MCF 10A (cell line): ENCODE results near the gene L3MBTL4. TPM values are rescaled to one million over a fixed set of nuclear protein-coding genes. Genes with fewer than 3 reads are reported as not detected.

Experiments
- BruUV-seq: library from RNA; stranded (reverse); fragments of 400-500 nt; replicated peaks from 2 replicates; lab custom pipeline; 2021; lab: Mats Ljungman, UMichigan
- CTCF ChIA-PET: fragments of 300-600 bp; sonication (Branson Sonifier 250); formaldehyde crosslinking; extraction: SDS; loops from one replicate; lab custom pipeline; 2021; ENCODE audit warnings: antibody characterized with exemption, inconsistent platforms; lab: Yijun Ruan, JAX
- POLR2A ChIA-PET: fragments of 300-600, 350-650 bp; sonication (Branson Sonifier 250); formaldehyde crosslinking; extraction: SDS; loops from one replicate; lab custom pipeline; 2020; ENCODE audit warnings: antibody characterized with exemption, inconsistent platforms; lab: Yijun Ruan, JAX
- DNase-seq: peaks from one replicate; pipeline ENCODE4 v3.0.0-alpha.2; 2018; ENCODE audit not compliant: unreplicated experiment
- H3K27ac Mint-ChIP-seq: one replicate; pipeline ENCODE4 v1.8.0; 2022; ENCODE audit warnings: mild to moderate bottlenecking, low read depth, mixed read lengths; ENCODE audit not compliant: unreplicated experiment
- H3K27me3 Mint-ChIP-seq: one replicate; pipeline ENCODE4 v1.8.0; 2022; ENCODE audit warnings: mixed read lengths; ENCODE audit not compliant: insufficient read depth, unreplicated experiment
- H3K36me3 Mint-ChIP-seq: one replicate; pipeline ENCODE4 v1.8.0; 2022; ENCODE audit warnings: mild to moderate bottlenecking, moderate library complexity, mixed read lengths; ENCODE audit not compliant: insufficient read depth, unreplicated experiment
- H3K4me1 Mint-ChIP-seq: one replicate; pipeline ENCODE4 v1.8.0; 2022; ENCODE audit warnings: mixed read lengths; ENCODE audit not compliant: insufficient read depth, unreplicated experiment
- H3K4me3 Mint-ChIP-seq: one replicate; pipeline ENCODE4 v1.8.0; 2022; ENCODE audit warnings: mild to moderate bottlenecking, moderate library complexity, mixed read lengths; ENCODE audit not compliant: unreplicated experiment
- H3K9me3 Mint-ChIP-seq: one replicate; pipeline ENCODE4 v1.8.0; 2022; ENCODE audit warnings: mixed read lengths; ENCODE audit not compliant: unreplicated experiment
- CTCF ChIP-seq: fragments of 200-600 bp; IDR thresholded peaks from one replicate; pipeline ENCODE4 v1.8.0; 2022; ENCODE audit warnings: antibody characterized with exemption, mild to moderate bottlenecking; ENCODE audit not compliant: unreplicated experiment
- intact Hi-C: fragments of 100-400 bp; cut with micrococcal nuclease; formaldehyde crosslinking; loops from 2 replicates; pipeline ENCODE4 v1.14.1; 2022
- total RNA-seq: library from RNA; stranded (reverse); gene quantifications from 2 replicates; pipeline ENCODE4 v1.2.3, GENCODE V29; 2022

L3MBTL4 gene
- total RNA-seq, 1 experiment from 2014 or later: not detected

GRCh38 chr18:6155707-6156106, 259.0 kb downstream of the L3MBTL4 start:
- no peak overlapping the region for H3K27ac Mint-ChIP-seq
- CTCF ChIA-PET: no interaction called here

GRCh38 chr18:6150430-6150829, 264.3 kb downstream of the L3MBTL4 start:
- CTCF ChIA-PET: no interaction called here
- Mint-ChIP-seq H3K9me3 (peaks cover 15% of the 10 kb centered on the region), H3K27ac (no peak overlapping the region), H3K27me3 (no peaks in the 10 kb centered on the region), H3K4me1 (no peaks in the 10 kb centered on the region), H3K4me3 (no peak overlapping the region), H3K36me3 (no peaks in the 10 kb centered on the region)
- intact Hi-C loops: no loop called here
- TF ChIP-seq CTCF: no peak
- DNase-seq: no peak
- no TSS peak for BruUV-seq
- POLR2A ChIA-PET: no interaction called here

More at GRCh38 chr18:6155707-6156106, 259.0 kb downstream of the L3MBTL4 start:
- no peak for DNase-seq
- Mint-ChIP-seq H3K36me3 (no peaks in the 10 kb centered on the region), H3K9me3 (peaks cover 15% of the 10 kb centered on the region), H3K27me3 (no peaks in the 10 kb centered on the region), H3K4me1 (no peaks in the 10 kb centered on the region), H3K4me3 (no peak overlapping the region)
- intact Hi-C loops: no loop called here
- POLR2A ChIA-PET: no interaction called here
- BruUV-seq: no TSS peak
- no peak for TF ChIP-seq CTCF

DNA sequence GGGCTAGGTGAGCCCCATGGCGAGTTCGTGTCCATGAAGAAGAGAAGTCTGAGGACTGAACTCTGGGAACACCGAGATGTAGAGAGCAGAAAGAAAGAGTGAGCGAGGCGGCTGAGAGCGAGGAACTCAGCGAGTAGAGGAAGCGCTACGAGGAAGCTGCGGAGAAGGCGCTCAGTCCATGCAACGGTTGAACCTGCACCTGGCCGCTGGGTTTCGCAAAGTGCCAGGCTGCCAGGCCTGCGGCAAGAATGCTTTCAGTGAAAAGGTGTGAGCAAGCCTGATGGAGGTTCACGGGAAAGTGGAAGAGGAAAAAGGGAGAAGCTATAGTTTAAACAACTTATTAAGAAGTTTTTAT, 268.4 kb downstream of the L3MBTL4 start:
- CTCF ChIA-PET: no interaction called here
- no peak for TF ChIP-seq CTCF
- Mint-ChIP-seq H3K36me3 (no peaks in the 10 kb centered on the region), H3K27ac (no peak overlapping the region), H3K27me3 (no peaks in the 10 kb centered on the region), H3K4me3 (no peak overlapping the region), H3K9me3 (peaks cover 7% of the 10 kb centered on the region), H3K4me1 (no peaks in the 10 kb centered on the region)
- intact Hi-C loops: no loop called here
- POLR2A ChIA-PET: no interaction called here
- DNase-seq: no peak
- no TSS peak for BruUV-seq

DNA sequence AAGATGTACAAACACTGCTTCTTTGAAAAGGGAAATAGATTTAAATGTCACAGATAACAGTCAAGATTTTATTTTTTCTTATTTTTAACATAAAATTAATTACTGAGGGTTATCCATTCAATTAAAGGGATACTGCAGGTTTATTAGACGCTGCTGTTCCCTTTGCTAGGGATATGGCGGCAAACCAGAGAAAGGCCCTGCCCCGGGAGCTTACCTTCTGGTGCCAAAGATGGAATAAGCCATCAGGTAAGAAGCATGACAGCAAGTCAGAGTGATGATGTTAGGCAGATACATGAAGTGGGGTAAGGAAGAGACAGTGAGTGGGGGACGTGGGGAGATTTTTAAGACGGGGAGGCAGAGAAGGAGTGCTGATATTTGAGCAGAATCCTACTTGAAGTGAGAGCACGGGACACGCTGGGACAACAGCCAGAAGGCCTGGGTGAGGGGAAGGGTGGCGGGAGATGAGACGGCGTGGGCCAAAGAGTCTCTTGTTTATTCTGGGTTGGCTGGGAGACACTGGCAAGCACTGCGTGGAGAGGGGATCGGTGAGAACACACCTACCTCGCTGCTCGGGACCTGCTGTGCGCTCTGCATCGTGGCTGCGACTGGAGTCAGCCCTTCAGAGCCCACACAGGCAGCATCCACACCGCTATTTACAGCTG, 268.9 kb downstream of the L3MBTL4 start:
- no peaks in the 10 kb centered on the region for H3K4me1 Mint-ChIP-seq
- H3K9me3 Mint-ChIP-seq: peaks cover 7% of the 10 kb centered on the region
- no peak overlapping the region for H3K27ac Mint-ChIP-seq
- DNase-seq: no peak
- CTCF ChIA-PET: interaction anchor here (0.6 kb wide), 1 partner anchor 24 kb away, joined by 3 read pairs; no protein-coding TSS in a partner anchor
- intact Hi-C loops: no loop called here
- no peaks in the 10 kb centered on the region for H3K36me3 Mint-ChIP-seq
- POLR2A ChIA-PET: no interaction called here
- H3K4me3 Mint-ChIP-seq: no peak overlapping the region
- H3K27me3 Mint-ChIP-seq: no peaks in the 10 kb centered on the region
- no peak for TF ChIP-seq CTCF
- no TSS peak for BruUV-seq
